Gastroesophageal sphincter (tissue), 3 donors: ENCODE data around the gene BCKDK.

ENCODE experiments used
- EP300 ChIP-seq: sonication (generic); formaldehyde crosslinking; IDR thresholded peaks from one replicate; pipeline ENCODE4 v1.6.1; 2017; ENCODE audit warnings: antibody characterized with exemption, mild to moderate bottlenecking
- POLR2A ChIP-seq, 2 donors: fragments of 450-650 bp; IDR thresholded peaks; one replicate each; pipeline ENCODE4 v1.6.1; 2017; ENCODE audit warnings: antibody characterized with exemption in 2 of 2, mild to moderate bottlenecking in 2 of 2, moderate library complexity in 1 of 2
- POLR2AphosphoS5 ChIP-seq: sonication (generic); formaldehyde crosslinking; IDR thresholded peaks from one replicate; pipeline ENCODE4 v1.6.1; 2017; ENCODE audit warnings: antibody characterized with exemption
- TF ChIP-seq, protein P1 (sequence below), 4 experiments: fragments of 200-600 bp in 2 of 4; fragments of 450-650 bp in 2 of 4; sonication (generic) in 1 of 4; IDR thresholded peaks; one replicate each; pipeline ENCODE4 v1.5.1; 2017 to 2019; ENCODE audit warnings: antibody characterized with exemption in 4 of 4, mild to moderate bottlenecking in 2 of 4, moderate library complexity in 2 of 4

DNA sequence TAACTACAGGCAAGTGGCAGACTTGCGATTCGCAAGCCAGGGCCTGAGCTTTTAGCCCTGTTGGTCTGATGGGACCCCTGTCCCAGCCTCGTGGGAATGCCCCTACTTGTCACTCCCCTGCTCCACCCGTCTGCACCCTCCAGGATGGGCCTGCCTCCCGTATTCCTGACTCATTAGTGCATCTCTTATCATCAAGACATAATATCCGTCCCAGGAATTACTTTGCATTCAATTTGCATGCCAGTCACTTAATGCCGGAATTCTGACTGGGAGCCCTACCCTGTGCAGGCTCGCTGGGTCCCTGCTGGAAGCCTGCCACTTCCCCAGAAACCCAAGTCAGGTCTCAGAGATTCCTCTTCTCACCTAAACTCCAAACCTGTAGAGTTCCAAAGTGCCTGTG lies 22.8 kb upstream of the BCKDK start:
- no peak for TF ChIP-seq POLR2AphosphoS5
- no peak for TF ChIP-seq POLR2A (IDR thresholded peaks at IDR 0.05)
- TF ChIP-seq, protein P1, sequence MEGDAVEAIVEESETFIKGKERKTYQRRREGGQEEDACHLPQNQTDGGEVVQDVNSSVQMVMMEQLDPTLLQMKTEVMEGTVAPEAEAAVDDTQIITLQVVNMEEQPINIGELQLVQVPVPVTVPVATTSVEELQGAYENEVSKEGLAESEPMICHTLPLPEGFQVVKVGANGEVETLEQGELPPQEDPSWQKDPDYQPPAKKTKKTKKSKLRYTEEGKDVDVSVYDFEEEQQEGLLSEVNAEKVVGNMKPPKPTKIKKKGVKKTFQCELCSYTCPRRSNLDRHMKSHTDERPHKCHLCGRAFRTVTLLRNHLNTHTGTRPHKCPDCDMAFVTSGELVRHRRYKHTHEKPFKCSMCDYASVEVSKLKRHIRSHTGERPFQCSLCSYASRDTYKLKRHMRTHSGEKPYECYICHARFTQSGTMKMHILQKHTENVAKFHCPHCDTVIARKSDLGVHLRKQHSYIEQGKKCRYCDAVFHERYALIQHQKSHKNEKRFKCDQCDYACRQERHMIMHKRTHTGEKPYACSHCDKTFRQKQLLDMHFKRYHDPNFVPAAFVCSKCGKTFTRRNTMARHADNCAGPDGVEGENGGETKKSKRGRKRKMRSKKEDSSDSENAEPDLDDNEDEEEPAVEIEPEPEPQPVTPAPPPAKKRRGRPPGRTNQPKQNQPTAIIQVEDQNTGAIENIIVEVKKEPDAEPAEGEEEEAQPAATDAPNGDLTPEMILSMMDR (IDR thresholded peaks at IDR 0.05), result no peak
- TF ChIP-seq EP300, result no peak
